ENCODE measurements around the gene TDRD7. TPM values are rescaled to one million over a fixed set of nuclear protein-coding genes. Genes with fewer than 3 reads are reported as not detected.
A peak's percentile ranks its signal among the peaks of the same experiment; 100 is the strongest.

Gene TDRD7
- total RNA-seq, 1 donor from 2014 or later = 8.7 TPM

GRCh38 chr9:97534961-97535594 lies 123.2 kb downstream of the TDRD7 start:
- intact Hi-C loops (cut with DNase I) = no loop called here
- ATAC-seq (no peak), DNase-seq (ENCODE audit: missing footprints) (no peak)

DNA sequence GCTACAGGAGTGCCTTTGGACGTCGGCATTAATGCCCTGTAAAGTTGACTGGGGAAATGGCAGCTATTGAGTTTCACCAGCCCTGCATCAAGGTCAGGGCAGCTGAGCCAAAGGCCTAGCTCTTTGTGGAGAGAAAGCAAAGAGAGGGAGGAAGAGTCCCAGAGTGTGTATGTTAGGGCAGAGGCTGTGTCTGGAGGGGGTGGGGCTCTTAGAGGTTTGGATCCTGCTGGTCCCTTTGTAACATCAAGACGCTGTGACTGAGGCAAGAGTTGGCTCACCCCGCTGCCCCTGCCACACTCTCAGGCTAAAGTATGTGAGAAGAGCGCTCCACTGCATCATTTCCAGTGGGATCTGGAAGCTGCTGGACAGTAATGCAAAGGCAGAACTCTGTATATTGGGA lies 123.9 kb downstream of the TDRD7 start:
- intact Hi-C loops (cut with DNase I) = no loop called here
- ATAC-seq (peak; percentile 7), DNase-seq (ENCODE audit: missing footprints) (no peak)

DNA sequence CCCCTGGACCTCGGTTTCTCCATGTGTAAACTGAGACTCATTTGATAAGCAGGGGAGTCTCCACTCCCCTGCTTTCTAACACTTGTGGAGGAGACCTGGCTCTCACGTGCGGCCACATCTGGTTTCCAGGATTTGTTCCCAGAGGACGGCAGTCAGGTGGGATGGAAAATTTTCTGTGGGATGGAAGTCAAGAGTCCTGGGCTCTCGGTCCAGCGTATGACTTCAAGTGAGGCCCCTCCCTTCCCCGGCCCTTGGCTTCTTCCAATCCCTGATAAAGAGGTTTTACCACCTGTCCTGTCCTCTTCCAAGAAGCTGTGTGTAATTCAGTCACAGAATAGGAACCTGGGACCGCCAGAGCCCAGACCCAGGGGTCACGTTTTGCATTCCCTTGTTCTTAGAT lies 124.6 kb downstream of the TDRD7 start:
- intact Hi-C loops (cut with DNase I) = no loop called here
- ATAC-seq (peak; percentile 31), DNase-seq (ENCODE audit: missing footprints) (no peak)

DNA sequence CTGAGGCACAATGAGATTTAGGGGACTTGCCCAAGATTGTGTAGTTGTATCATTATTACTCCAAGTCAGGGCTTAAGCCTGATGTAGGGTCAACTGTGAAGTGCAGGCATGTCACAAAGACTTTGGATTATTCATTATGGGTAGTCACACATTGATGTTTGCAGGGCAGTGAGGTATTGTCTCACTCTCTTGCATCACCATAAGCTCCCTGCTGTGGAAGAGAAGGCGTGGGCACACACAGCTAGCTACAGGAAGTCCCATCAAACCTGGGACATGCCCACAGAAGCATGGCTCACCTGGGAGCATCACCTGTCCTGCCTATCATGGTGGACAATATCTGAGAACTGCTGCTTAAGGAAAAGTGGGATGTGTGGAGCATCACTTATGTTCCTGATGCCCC lies 131.7 kb downstream of the TDRD7 start:
- DNase-seq (ENCODE audit: missing footprints) = no peak
- no peak for ATAC-seq
- intact Hi-C loops (cut with DNase I) = no loop called here

DNA sequence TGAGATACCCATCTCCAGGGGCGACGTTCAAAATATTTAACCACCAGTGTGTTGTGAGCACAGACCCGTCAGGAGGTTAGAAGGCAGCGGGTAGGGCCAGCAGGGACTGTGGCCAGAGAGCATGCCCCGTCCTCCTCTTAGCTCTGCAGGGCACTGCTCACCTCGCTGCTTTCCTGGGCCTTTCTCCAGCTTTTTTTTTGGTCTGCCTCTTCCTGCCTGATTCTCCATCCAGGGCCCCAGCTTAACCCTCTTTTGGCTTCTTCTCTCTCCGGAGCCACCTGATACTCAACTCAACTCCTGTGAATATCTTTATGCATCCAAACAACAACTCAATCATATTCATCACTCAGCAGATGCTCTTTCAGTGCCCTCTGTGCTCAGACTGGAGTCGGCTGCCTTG lies 133.6 kb downstream of the TDRD7 start:
- intact Hi-C loops (cut with DNase I) = no loop called here
- DNase-seq (ENCODE audit: missing footprints) = no peak
- ATAC-seq = peak; percentile 69

Small RNA genes within 50 kb of the gene (microRNA-seq; reads per million reads assigned to microRNA genes)
- not detected for gene MIR1302-8

Other genes with a start within 250 kb of the TDRD7 start
- gene CCDC180, start 104.4 kb upstream of the TDRD7 start, total RNA-seq = 1.7 TPM
- 192 TPM for gene TMOD1, start 89.6 kb downstream of the TDRD7 start, total RNA-seq
- 24.8 TPM for gene TSTD2, start 221.3 kb downstream of the TDRD7 start, total RNA-seq
- gene NCBP1, start 221.7 kb downstream of the TDRD7 start, total RNA-seq = 20.0 TPM

Measured in Right ventricle myocardium inferior (tissue), 1 donor.